Adipocyte (in vitro differentiated cells): ENCODE data around the gene EHBP1.
"Not testable (repeated sequence)": the region's sequence is repeated elsewhere in the genome, so short reads cannot be mapped to it uniquely, and the experiment has no call there.

Experiments used
- DNase-seq: peaks from one replicate; pipeline ENCODE4 v3.0.0-alpha.2; 2015; ENCODE audit warnings: low read depth
- H3K27me3 ChIP-seq: replicated peaks from 2 replicates; pipeline ENCODE4 v1.7.0; 2013; ENCODE audit warnings: mild to moderate bottlenecking, low read length, moderate library complexity; ENCODE audit not compliant: control insufficient read depth, insufficient read depth
- H3K36me3 ChIP-seq: 2 replicates; pipeline ENCODE4 v1.7.0; 2013; ENCODE audit warnings: low read length, mild to moderate bottlenecking, moderate library complexity; ENCODE audit not compliant: control insufficient read depth, insufficient read depth, severe bottlenecking
- H3K4me1 ChIP-seq: 2 replicates; pipeline ENCODE4 v1.7.0; 2013; ENCODE audit warnings: mild to moderate bottlenecking, low read length, moderate library complexity; ENCODE audit not compliant: control insufficient read depth, insufficient read depth
- H3K4me3 ChIP-seq: 2 replicates; pipeline ENCODE4 v1.7.0; 2013; ENCODE audit warnings: mild to moderate bottlenecking, low read length, moderate library complexity
- H3K9ac ChIP-seq: 2 replicates; pipeline ENCODE4 v1.7.0; 2013; ENCODE audit warnings: mild to moderate bottlenecking, low read length, moderate library complexity
- H3K9me3 ChIP-seq: 2 replicates; pipeline ENCODE4 v1.7.0; 2013; ENCODE audit warnings: mild to moderate bottlenecking, low read length, moderate library complexity; ENCODE audit not compliant: control insufficient read depth

EHBP1 gene

GRCh38 chr2:62738981-62739936, 33.7 kb downstream of the EHBP1 start:
- H3K27me3 ChIP-seq: no peaks in the 10 kb centered on the region
- peak; percentile 42 for DNase-seq
- no peaks in the 10 kb centered on the region for H3K36me3 ChIP-seq
- H3K9ac ChIP-seq: no peak overlapping the region
- H3K4me3 ChIP-seq: no peak overlapping the region
- peaks cover 58% of the 10 kb centered on the region for H3K4me1 ChIP-seq
- no peaks in the 10 kb centered on the region for H3K9me3 ChIP-seq

GRCh38 chr2:62740221-62740620, 34.7 kb downstream of the EHBP1 start:
- H3K4me3 ChIP-seq: no peak overlapping the region
- peak overlapping the region; percentile 5 for H3K9ac ChIP-seq
- peak; percentile 42 for DNase-seq
- H3K27me3 ChIP-seq: no peaks in the 10 kb centered on the region
- H3K9me3 ChIP-seq: no peaks in the 10 kb centered on the region
- H3K36me3 ChIP-seq: no peaks in the 10 kb centered on the region
- H3K4me1 ChIP-seq: peaks cover 49% of the 10 kb centered on the region

- no peak for DNase-seq
- Histone ChIP-seq H3K27me3 (no peaks in the 10 kb centered on the region), H3K9me3 (no peaks in the 10 kb centered on the region), H3K4me3 (no peak overlapping the region), H3K9ac (peak overlapping the region; percentile 5), H3K4me1 (peaks cover 56% of the 10 kb centered on the region), H3K36me3 (no peaks in the 10 kb centered on the region)
Observed at GRCh38 chr2:62741127-62741526, 35.6 kb downstream of the EHBP1 start.

GRCh38 chr2:62741954-62742722, 36.6 kb downstream of the EHBP1 start:
- Histone ChIP-seq H3K9ac (no peak overlapping the region), H3K36me3 (no peaks in the 10 kb centered on the region), H3K9me3 (no peaks in the 10 kb centered on the region), H3K4me3 (no peak overlapping the region), H3K27me3 (no peaks in the 10 kb centered on the region), H3K4me1 (peaks cover 56% of the 10 kb centered on the region)
- peak; percentile 16 for DNase-seq

- Histone ChIP-seq H3K36me3 (peaks cover 3% of the 10 kb centered on the region), H3K9ac (no peak overlapping the region), H3K9me3 (no peaks in the 10 kb centered on the region), H3K4me1 (peaks cover 53% of the 10 kb centered on the region), H3K27me3 (no peaks in the 10 kb centered on the region), H3K4me3 (no peak overlapping the region)
- DNase-seq: no peak
Observed at GRCh38 chr2:62743506-62743905, 38.0 kb downstream of the EHBP1 start.

- Histone ChIP-seq H3K36me3 (peaks cover 6% of the 10 kb centered on the region), H3K27me3 (no peaks in the 10 kb centered on the region), H3K9ac (no peak overlapping the region), H3K4me1 (peaks cover 43% of the 10 kb centered on the region), H3K9me3 (no peaks in the 10 kb centered on the region), H3K4me3 (no peak overlapping the region)
- no peak for DNase-seq
Observed at GRCh38 chr2:62744603-62745002, 39.1 kb downstream of the EHBP1 start.

- Histone ChIP-seq H3K27me3 (no peaks in the 10 kb centered on the region), H3K4me1 (peaks cover 32% of the 10 kb centered on the region), H3K4me3 (no peak overlapping the region), H3K9me3 (no peaks in the 10 kb centered on the region), H3K9ac (no peak overlapping the region), H3K36me3 (peaks cover 6% of the 10 kb centered on the region)
- DNase-seq: no peak
Observed at GRCh38 chr2:62745891-62746481, 40.5 kb downstream of the EHBP1 start.

- Histone ChIP-seq H3K9ac (no peak overlapping the region), H3K27me3 (no peaks in the 10 kb centered on the region), H3K4me1 (peaks cover 21% of the 10 kb centered on the region), H3K4me3 (no peak overlapping the region), H3K9me3 (no peaks in the 10 kb centered on the region), H3K36me3 (peaks cover 6% of the 10 kb centered on the region)
- no peak for DNase-seq
Observed at GRCh38 chr2:62747169-62747568, 41.7 kb downstream of the EHBP1 start.

- H3K27me3 ChIP-seq: no peaks in the 10 kb centered on the region
- H3K9me3 ChIP-seq: no peaks in the 10 kb centered on the region
- no peak for DNase-seq
Observed at GRCh38 chr2:62747876-62748275, 42.4 kb downstream of the EHBP1 start.

GRCh38 chr2:62749111-62749510, 43.6 kb downstream of the EHBP1 start:
- not testable (repeated sequence) for H3K9ac ChIP-seq, H3K9me3 ChIP-seq, H3K4me1 ChIP-seq, H3K27me3 ChIP-seq, H3K36me3 ChIP-seq, H3K4me3 ChIP-seq, DNase-seq

More at GRCh38 chr2:62747876-62748275, 42.4 kb downstream of the EHBP1 start:
- peaks cover 14% of the 10 kb centered on the region for H3K4me1 ChIP-seq
- H3K36me3 ChIP-seq: peaks cover 6% of the 10 kb centered on the region
- H3K9ac ChIP-seq: no peak overlapping the region
- no peak overlapping the region for H3K4me3 ChIP-seq

GRCh38 chr2:62757029-62757428, 51.5 kb downstream of the EHBP1 start:
- Histone ChIP-seq H3K9me3 (no peaks in the 10 kb centered on the region), H3K36me3 (peaks cover 23% of the 10 kb centered on the region), H3K9ac (no peak overlapping the region), H3K4me1 (peaks cover 11% of the 10 kb centered on the region), H3K27me3 (no peaks in the 10 kb centered on the region), H3K4me3 (no peak overlapping the region)
- DNase-seq: no peak
